GM12801 (cell line): ENCODE data around the gene FNIP1.

ENCODE experiments used
- TF ChIP-seq, protein P1 (sequence below): IDR thresholded peaks from one replicate; pipeline ENCODE4 v1.5.1; 2011; ENCODE audit warnings: control low read depth; ENCODE audit not compliant: insufficient read length; ENCODE audit errors: extremely low read depth

FNIP1 gene

DNA sequence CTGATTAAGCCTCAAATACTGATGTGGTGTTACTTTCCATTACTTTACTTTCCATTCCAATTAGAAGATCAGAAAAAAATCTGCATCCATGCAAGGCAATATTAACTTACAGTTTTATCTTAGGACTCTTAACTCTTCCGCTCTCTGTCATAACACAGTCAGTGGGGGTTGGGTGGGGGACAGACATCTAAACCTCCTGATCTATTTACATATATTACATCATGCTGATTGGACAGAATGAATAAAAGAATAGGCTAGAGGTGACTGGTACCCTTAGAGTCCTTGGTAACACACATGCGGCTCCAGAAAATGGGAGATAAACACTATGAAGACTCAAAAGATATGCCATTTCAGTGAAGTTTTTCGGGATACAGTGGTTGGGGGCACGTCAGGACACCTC lies 189.4 kb downstream of the FNIP1 start:
- TF ChIP-seq, protein P1, sequence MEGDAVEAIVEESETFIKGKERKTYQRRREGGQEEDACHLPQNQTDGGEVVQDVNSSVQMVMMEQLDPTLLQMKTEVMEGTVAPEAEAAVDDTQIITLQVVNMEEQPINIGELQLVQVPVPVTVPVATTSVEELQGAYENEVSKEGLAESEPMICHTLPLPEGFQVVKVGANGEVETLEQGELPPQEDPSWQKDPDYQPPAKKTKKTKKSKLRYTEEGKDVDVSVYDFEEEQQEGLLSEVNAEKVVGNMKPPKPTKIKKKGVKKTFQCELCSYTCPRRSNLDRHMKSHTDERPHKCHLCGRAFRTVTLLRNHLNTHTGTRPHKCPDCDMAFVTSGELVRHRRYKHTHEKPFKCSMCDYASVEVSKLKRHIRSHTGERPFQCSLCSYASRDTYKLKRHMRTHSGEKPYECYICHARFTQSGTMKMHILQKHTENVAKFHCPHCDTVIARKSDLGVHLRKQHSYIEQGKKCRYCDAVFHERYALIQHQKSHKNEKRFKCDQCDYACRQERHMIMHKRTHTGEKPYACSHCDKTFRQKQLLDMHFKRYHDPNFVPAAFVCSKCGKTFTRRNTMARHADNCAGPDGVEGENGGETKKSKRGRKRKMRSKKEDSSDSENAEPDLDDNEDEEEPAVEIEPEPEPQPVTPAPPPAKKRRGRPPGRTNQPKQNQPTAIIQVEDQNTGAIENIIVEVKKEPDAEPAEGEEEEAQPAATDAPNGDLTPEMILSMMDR: no peak

DNA sequence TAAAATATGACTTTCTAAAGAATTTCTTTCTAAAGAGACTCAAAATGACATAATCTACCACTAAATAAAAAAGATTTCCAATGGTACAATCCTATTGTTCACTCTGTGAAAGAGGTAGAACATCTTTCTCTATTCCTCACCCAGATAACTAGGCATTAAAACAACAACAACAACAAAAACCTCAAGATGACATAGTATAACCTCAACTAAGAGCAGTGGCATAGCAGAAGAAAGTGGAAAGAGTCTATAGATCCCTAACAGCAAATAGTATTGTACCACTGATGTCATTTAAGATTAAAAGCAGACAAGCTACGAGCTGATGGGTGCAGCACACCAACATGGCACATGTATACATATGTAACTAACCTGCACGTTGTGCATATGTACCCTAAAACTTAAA lies 191.7 kb downstream of the FNIP1 start:
- TF ChIP-seq, protein P1: no peak

DNA sequence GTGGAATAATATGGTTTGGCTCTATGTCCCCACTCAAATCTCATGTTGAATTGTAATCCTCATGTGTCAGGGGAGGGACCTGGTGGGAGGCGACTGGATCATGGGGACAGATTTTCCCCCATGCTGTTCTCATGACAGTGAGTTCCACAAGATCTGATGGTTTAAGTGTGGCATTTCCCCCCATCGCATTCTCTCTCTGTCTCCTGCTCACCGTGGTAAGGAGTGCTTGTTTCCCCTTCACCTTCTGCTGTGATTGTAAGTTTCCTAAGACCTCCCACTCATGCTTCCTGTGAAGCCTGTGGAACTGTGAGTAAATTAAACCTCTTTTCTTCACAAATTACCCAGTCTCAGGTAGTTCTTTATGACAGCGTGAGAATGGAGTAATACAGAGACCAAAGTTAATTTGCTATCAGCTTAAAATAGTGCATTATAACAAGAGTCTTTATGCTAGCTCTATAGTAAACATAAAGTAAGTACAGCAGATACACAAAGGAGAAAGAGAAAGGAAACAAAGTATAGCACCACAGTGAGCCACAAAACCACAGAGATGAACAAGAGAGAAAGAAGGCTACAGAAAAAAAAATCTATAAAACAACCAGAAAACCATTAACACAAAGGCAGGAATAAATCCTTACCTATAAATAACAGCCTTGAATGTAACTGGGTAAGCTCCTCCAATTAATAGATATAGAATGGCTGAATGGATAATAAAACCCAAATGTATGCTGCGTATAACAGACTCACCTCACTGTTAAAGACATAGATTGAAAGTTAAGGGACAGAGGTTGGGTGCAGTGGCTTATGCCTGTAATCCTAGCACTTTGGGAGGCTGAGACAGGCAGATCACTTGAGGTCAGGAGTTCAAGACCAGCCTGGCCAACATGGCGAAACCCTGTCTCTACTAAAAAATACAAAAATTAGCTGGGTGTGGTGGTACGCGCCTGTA lies 201.5 kb downstream of the FNIP1 start:
- TF ChIP-seq, protein P1: no peak

DNA sequence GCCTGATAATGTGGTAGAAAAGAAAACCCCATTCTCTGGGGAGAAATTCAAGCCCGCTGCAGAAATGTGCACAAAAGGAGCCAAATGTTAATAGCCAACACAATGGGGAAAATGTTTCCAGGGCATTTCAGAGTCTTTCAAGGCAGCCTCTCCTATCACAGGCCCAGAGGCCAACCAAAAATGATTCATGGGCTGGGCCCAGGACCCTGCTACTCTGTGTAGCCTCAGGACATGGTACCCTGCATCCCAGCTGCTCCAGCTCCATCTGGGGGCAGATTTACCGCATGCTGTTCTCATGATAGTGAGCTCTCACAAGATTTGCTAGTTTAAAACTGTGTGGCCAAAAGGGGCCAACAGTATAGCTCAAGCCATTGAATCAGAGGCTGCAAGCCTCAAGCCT lies 202.9 kb downstream of the FNIP1 start:
- TF ChIP-seq, protein P1: no peak
